H7 (cell line): ENCODE results near the gene SBF2. TPM values are rescaled to one million over a fixed set of nuclear protein-coding genes. Genes with fewer than 3 reads are reported as not detected.

ENCODE experiments used
- DNase-seq: peaks from one replicate; pipeline ENCODE4 v3.0.0; 2012
- H3K27me3 ChIP-seq: 2 replicates; pipeline ENCODE4 v1.6.0; 2011; ENCODE audit warnings: mild to moderate bottlenecking, low read length; ENCODE audit not compliant: control insufficient read depth, insufficient read depth
- H3K36me3 ChIP-seq: replicated peaks from 2 replicates; pipeline ENCODE4 v1.5.1; 2011; ENCODE audit warnings: low read length; ENCODE audit not compliant: control insufficient read depth, insufficient read depth
- H3K4me3 ChIP-seq: 2 replicates; pipeline ENCODE4 v1.5.1; 2011; ENCODE audit warnings: low read depth, mild to moderate bottlenecking, control low read depth, low read length, moderate library complexity; ENCODE audit not compliant: insufficient read depth
- total RNA-seq: library from RNA; depleted of rRNA; stranded (reverse); fragments of >200 nt; shearing (Covaris generic); gene quantifications from 2 replicates; pipeline ENCODE4 v1.2.3, GENCODE V29; 2014

SBF2 gene
- total RNA-seq, 1 experiment from 2014 or later = 34.5 TPM

DNA sequence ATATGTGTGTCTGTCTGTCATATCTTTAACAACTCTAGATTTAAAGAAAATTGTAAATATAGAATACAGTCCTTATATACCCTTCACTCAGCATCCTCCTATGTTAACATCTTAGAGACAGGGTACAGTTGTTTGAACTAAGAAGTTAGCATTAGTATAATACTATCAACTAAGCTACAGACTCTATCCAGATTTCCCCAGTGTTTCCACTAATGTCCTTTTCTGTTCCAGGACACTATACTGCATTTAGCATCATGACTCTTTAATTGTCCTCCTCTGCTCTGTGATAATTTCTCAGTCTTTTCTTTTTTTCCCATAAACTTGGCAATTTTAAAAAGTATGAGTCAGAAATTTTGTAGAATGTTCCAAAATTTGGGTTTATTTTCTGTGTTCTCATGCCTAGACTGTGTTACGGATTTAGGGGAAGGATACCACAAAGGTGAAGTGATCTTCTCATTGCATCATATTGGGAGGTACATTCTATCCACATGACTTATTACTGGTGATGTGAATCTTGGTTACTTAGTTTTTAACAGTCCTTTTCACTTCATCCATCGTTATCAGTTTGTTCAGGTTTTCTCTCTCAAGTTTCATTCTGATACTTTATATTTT, 168.4 kb downstream of the SBF2 start:
- H3K4me3 ChIP-seq = no peak overlapping the region
- DNase-seq = no peak
- no peaks in the 10 kb centered on the region for H3K27me3 ChIP-seq
- H3K36me3 ChIP-seq = no peaks in the 10 kb centered on the region

DNA sequence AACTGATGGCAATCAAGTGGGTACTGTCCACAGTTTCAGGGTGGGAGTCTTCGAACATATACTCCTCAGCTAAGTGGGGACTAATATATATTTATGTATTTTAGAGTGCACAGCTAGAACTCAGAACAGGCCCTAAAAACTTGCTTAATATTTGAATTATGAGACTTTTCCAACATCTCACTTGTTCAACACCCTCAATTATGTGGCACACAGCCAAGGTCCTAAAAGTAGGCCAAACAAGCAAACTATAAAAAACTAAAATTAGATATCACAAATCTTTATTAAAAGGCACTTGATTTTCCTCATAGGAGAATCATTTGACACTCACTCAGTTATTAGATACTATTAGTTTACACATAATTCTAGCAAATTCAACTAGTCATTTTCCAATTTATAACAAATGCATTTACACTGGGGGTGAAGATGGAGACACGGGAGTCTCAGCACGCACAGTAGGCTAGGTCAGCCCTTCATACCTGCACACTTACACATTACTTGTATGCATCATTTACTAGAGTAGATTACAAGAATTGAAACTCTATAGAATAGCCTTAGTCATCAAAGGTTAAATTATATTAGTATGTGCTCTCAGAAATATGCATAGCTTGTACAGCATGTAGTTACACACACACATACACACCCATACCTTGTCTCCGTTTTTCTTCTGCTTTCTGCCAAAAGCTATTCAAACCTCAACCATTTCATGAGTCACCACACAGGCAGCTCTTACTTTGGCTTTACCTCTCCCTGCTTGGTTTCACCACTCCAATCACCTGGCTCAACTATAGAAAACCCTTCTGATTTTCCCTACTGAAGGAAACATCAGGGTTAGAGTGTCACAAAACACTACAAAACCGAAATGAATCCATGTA, 171.5 kb downstream of the SBF2 start:
- peak; percentile 16 for DNase-seq
- Histone ChIP-seq H3K4me3 (no peak overlapping the region), H3K27me3 (no peaks in the 10 kb centered on the region), H3K36me3 (no peaks in the 10 kb centered on the region)

DNA sequence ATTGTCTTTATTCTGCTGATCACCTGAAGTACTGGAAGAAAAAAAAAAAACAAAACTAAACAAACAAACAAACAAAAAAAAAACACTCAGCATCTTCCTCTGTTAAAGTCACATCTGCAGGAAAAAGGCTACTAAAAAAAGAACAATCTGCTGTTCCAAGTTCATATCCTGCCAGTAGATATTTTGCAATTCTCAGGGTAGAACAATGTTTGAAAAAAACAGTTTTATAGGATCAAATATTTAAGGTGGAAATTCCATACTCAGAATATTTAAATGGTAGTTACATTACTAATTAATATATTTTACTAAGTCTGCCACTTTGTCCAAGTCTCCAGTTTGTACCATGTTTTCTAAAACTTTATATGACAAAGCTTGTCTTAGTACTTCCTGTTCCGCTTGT, 175.2 kb downstream of the SBF2 start:
- no peak for DNase-seq
- Histone ChIP-seq H3K27me3 (no peaks in the 10 kb centered on the region), H3K36me3 (no peaks in the 10 kb centered on the region), H3K4me3 (no peak overlapping the region)

DNA sequence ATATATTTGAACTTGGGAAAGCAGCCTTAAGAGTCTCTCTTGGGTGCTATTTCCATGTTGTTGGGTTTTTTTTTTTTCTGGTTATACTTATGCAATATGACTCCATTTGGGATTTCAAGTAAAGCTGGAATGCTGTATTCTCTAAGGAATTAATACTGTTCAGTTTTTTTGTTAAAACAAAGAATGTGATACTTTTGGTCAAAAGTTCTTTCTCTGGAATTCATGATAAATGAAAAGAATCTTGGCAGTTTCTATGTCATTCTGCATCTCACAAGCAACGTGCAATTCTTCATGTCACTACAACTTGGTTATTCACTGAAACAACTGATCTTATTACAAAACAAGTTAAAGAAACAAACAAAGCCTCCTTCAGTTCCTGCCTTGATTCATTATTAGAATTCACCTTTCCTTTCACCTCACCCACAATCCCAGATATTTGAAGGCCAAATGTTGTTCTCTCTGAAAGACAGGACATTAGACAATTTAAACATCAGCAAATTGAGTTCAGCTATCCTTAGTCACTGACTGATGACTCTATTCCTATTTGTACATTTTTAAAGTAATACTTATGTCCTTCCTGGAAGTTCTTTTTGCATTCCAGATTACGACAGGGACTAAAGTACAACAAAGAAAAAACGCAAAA, 176.2 kb downstream of the SBF2 start:
- H3K4me3 ChIP-seq = no peak overlapping the region
- no peaks in the 10 kb centered on the region for H3K36me3 ChIP-seq
- DNase-seq = no peak
- H3K27me3 ChIP-seq = no peaks in the 10 kb centered on the region

DNA sequence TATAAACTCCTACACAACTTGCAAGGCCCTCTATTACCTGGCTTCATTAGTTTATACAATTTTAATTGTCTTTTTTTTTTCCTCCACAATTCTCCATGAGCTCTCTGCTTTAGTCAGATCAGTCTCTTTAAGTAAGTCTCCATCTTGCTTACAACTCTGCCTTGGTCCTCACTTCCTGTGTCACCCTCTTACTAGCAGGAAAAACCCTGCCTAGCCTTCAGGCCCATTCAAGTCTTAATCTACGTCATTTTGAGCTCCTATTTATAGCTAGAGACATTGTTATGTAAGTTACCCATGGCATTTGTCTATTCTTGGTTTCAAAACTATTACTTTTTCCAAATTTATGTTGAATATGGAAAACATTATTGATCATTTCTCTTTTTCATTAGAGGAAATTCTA, 177.4 kb downstream of the SBF2 start:
- Histone ChIP-seq H3K36me3 (no peaks in the 10 kb centered on the region), H3K4me3 (no peak overlapping the region), H3K27me3 (no peaks in the 10 kb centered on the region)
- no peak for DNase-seq

DNA sequence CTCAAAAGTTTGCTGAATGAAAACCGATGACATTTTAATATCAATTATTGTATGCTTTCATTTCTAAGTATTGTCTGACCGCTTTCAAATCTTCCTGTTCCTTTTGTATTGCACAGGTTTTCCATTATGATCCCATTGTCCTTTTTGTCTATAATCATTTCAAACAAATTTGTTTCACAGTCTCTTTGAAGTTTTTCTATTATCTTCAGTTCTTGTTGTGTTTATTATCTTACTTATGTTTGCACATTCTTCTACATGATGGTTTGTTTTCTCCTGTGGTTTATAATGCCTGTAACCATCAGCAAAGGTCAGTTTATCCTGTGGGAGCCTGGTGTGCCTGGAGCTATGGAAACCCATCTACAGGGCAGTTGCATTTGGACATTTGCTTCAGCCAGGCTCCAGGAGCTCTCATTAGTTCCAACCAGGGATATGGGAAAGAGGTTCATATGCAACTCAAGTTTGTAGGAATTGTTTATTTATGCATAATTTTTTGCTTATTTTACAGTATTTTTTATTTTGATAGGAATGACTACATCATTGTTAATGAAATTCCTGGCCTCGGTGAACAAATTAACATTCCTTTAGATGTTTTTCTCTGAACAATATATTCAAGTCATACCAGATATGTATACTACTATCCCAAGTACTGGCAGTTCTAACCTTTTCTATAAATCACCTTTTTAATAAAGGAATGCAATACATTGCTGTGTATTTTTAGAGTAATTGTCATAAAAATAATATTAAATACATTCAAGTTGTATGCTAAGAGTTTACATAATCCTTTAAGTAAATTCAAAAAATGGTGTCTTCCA, 179.2 kb downstream of the SBF2 start:
- no peaks in the 10 kb centered on the region for H3K36me3 ChIP-seq
- no peaks in the 10 kb centered on the region for H3K27me3 ChIP-seq
- DNase-seq = no peak
- no peak overlapping the region for H3K4me3 ChIP-seq

DNA sequence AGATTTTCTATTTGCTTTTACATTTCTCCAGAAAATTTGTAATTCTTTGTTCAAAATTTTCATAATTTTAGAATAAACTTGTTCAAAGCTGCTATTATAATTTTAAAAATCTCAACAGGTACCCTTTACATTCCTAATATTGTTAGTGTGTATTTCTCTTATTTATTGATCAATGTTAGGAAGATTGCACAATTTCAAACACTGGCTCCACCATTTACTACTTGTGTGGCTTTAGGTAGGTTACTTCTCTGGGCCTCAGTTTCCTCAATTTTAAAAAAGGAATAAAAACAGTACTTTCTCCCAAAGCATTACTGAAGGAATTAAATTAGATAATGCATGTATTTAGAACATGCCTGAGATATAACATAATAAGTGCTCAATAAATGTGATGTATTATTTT, 180.2 kb downstream of the SBF2 start:
- no peaks in the 10 kb centered on the region for H3K36me3 ChIP-seq
- no peak for DNase-seq
- H3K4me3 ChIP-seq = no peak overlapping the region
- no peaks in the 10 kb centered on the region for H3K27me3 ChIP-seq

DNA sequence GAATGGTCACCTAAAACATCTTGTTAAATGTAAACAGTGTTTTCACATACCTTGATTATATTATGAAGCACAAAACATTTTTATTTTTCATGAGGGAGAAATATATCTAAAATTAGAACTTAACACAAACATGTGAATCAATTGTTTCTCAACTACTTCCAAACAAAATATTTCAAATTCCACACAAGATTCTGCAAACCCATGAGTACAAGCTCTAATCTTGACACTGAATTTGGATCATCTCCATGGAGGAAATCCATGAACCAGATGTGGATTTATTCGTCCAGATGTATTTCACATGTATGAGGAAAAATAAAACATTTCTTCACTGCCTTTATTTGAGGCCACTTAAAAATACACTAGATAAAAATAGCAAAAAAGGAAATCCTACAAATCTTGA, 184.2 kb downstream of the SBF2 start:
- DNase-seq = no peak
- H3K36me3 ChIP-seq = no peaks in the 10 kb centered on the region
- no peaks in the 10 kb centered on the region for H3K27me3 ChIP-seq
- no peak overlapping the region for H3K4me3 ChIP-seq

DNA sequence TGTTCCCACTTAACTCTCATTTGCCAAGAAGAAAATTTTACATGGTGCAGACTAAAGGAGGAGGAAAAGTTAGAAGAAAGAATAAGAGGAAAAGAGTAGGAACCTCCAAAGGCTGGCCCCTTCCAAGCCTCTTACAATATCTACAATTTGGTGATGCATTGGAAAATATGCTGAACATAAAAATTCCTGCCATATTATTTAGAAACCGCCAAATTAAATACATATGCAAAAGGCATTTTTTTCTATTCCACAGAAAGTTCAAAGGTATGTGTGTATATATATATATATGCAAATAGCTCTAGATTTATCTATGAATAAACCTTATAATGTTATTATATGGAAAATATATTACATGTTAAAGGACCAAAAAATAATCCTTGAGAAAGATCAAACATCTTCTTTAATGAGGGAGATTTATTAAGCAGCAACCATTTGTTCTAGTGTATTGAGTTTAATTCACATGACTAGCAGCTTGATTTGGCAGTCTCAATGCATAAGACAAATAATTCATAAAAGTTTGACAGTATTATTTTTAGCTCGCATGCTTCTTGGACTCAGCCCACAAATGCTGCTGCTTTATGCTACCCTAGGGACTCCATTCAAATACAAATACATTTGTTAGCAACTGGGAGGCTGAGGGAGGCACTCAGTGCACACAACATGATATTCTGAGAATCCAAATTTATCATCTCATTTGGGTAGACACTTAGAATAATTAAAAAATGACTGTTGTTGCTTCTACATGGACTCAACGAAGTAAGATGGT, 184.9 kb downstream of the SBF2 start:
- peak; percentile 19 for DNase-seq
- H3K27me3 ChIP-seq = no peaks in the 10 kb centered on the region
- no peaks in the 10 kb centered on the region for H3K36me3 ChIP-seq
- H3K4me3 ChIP-seq = no peak overlapping the region

DNA sequence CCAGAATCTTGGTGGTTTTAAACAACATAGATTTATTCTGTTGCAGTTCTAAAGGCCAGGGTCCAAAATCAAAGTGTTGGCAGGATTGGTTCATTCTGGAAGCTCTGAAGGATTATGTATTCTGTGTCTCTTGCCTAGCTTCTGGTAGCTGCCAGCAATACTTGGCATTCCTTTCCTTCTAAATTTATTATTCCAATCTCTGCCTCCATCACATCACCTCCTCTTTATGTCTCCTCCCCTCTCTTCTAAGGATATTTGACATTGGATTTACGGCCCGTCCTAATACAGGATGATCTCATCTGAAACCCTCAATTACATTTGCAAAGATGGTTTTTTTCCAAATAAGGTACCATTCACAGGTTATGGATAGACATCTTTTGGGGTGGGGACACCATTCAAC, 186.5 kb downstream of the SBF2 start:
- no peak for DNase-seq
- no peaks in the 10 kb centered on the region for H3K27me3 ChIP-seq
- H3K36me3 ChIP-seq = no peaks in the 10 kb centered on the region
- H3K4me3 ChIP-seq = no peak overlapping the region

DNA sequence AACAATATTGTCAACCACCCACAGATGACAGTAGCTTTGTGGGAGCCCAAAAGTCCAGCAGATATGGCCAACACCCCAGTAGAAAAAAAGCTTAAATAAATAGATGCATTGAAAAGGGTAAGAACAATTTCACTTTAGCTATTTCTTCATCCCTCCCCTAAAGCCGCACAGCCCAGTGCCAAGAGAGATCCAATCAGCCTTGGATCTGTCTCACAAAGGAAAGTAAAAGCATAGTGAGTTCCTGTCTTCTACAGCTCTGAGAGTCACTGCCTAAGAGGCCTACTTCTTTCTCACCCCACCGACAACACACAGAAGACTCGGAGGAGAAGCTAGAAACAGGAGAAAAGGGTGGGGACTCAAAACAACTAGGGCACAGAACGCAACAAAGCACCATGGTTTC, 196.4 kb downstream of the SBF2 start:
- no peak for DNase-seq
- H3K36me3 ChIP-seq = no peaks in the 10 kb centered on the region
- H3K4me3 ChIP-seq = no peak overlapping the region
- H3K27me3 ChIP-seq = no peaks in the 10 kb centered on the region

DNA sequence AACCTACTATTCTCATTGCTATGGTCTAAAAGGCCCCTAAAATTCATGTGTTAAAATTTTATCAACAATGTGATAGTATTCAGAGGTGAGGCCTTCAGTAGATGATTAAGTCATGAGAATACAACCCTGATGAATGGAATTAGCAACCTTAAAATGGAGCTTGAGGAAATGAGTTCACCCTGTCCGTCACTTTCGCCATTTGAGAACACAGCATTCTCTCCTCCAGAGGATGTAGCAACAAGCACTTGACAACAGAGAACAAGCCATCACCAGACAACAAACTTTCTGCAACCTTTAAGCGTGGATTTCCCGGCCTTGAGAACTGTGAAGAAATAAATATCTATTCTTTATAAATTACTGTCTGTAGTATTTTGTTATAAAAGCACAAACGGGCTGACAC, 197.0 kb downstream of the SBF2 start:
- no peaks in the 10 kb centered on the region for H3K36me3 ChIP-seq
- H3K4me3 ChIP-seq = no peak overlapping the region
- DNase-seq = no peak
- H3K27me3 ChIP-seq = no peaks in the 10 kb centered on the region

DNA sequence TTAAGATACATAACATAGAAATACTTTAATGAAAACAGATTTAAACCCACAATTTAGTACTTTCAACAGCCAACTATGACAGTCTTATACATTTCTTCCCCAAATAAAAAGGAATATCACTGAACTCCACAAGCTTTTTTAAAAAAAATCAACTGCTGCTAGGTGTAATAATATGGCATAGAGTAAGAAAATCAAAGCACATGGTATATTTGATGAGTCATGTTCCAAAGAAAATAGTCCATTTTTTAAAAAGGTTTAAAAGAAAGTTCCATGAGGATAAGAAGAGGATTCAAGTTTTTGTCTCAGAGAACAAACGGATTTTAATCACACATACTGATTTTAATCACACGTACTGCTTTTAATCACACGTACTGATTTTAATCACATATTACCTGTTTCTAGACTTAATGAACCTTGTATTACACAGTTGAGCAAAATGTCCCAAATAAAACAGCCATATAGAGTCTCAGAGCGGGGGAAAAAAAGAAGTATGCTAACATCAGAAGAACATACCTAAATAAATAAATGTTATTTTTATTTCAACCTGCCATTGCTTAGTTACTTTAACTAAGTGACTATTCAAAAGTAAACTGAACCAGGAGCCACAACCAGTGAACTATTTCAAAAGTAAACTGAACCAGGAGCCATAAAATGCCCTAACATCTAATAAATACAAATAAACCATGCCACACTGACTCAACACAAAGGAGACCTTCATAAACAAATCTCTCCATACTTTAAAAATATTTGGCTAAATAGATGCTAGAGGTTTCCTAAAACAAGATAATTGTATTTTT, 198.4 kb downstream of the SBF2 start:
- H3K27me3 ChIP-seq = no peaks in the 10 kb centered on the region
- no peak overlapping the region for H3K4me3 ChIP-seq
- no peak for DNase-seq
- H3K36me3 ChIP-seq = no peaks in the 10 kb centered on the region
